GM04504 (cell line): ENCODE data around the gene KCND3.

Experiments
- DNase-seq: peaks from one replicate; pipeline ENCODE4 v3.0.0-alpha.2; 2012; ENCODE audit warnings: low read depth

Gene KCND3

GRCh38 chr1:111882986-111883560 is 106.4 kb downstream of the KCND3 start:
- no peak for DNase-seq

- DNase-seq: no peak
Measured at GRCh38 chr1:111882559-111882958, 106.9 kb downstream of the KCND3 start.

GRCh38 chr1:111880881-111881837 is 108.3 kb downstream of the KCND3 start:
- no peak for DNase-seq

GRCh38 chr1:111879081-111879480 is 110.4 kb downstream of the KCND3 start:
- DNase-seq: no peak

- no peak for DNase-seq
Measured at GRCh38 chr1:111878649-111879048, 110.8 kb downstream of the KCND3 start.

GRCh38 chr1:111878091-111878490 is 111.4 kb downstream of the KCND3 start:
- DNase-seq: no peak

- DNase-seq: no peak
Measured at GRCh38 chr1:111876631-111877030, 112.8 kb downstream of the KCND3 start.

GRCh38 chr1:111875640-111876039 is 113.8 kb downstream of the KCND3 start:
- no peak for DNase-seq

GRCh38 chr1:111873460-111874030 is 115.9 kb downstream of the KCND3 start:
- DNase-seq: no peak

- DNase-seq: no peak
Measured at GRCh38 chr1:111870181-111870580, 119.3 kb downstream of the KCND3 start.

- no peak for DNase-seq
Measured at GRCh38 chr1:111867868-111868440, 121.5 kb downstream of the KCND3 start.

- no peak for DNase-seq
Measured at GRCh38 chr1:111864862-111865261, 124.6 kb downstream of the KCND3 start.

GRCh38 chr1:111863401-111863800 is 126.1 kb downstream of the KCND3 start:
- DNase-seq: no peak

GRCh38 chr1:111862599-111862998 is 126.9 kb downstream of the KCND3 start:
- DNase-seq: no peak

- no peak for DNase-seq
Measured at GRCh38 chr1:111861523-111861922, 127.9 kb downstream of the KCND3 start.

GRCh38 chr1:111857194-111857651 is 132.2 kb downstream of the KCND3 start:
- no peak for DNase-seq

- DNase-seq: no peak
Measured at GRCh38 chr1:111856411-111857185, 132.9 kb downstream of the KCND3 start.

GRCh38 chr1:111855260-111855659 is 134.2 kb downstream of the KCND3 start:
- DNase-seq: no peak

GRCh38 chr1:111852261-111852721 is 137.2 kb downstream of the KCND3 start:
- no peak for DNase-seq

- no peak for DNase-seq
Measured at GRCh38 chr1:111851552-111851951, 137.9 kb downstream of the KCND3 start.

GRCh38 chr1:111850109-111850508 is 139.4 kb downstream of the KCND3 start:
- no peak for DNase-seq
